H1 (cell line): ENCODE data around the gene GPR137.

ENCODE experiments used
- BCL11A ChIP-seq, 2 experiments: IDR thresholded peaks; one replicate each; pipeline ENCODE4 v1.6.1; 2011; ENCODE audit warnings: low read depth in 2 of 2, low read length in 2 of 2, mild to moderate bottlenecking in 2 of 2
- CHD2 ChIP-seq: IDR thresholded peaks from 2 replicates; pipeline ENCODE4 v1.6.1; 2012; ENCODE audit warnings: low read length, improper control_type of control experiment
- CREB1 ChIP-seq: IDR thresholded peaks from 2 replicates; pipeline ENCODE4 v1.6.1; 2012; ENCODE audit warnings: inconsistent platforms
- EP300 ChIP-seq, 2 experiments: IDR thresholded peaks; 1 replicate in 1 of 2; 2 replicates in 1 of 2; pipeline ENCODE4 v1.6.1; 2011 to 2012; ENCODE audit warnings: low read depth in 2 of 2, low read length in 2 of 2, mild to moderate bottlenecking in 2 of 2, borderline replicate concordance in 1 of 2, inconsistent platforms in 1 of 2, moderate library complexity in 1 of 2
- EZH2 ChIP-seq: fragments of 200-600 bp; sonication (generic); IDR thresholded peaks from 2 replicates; pipeline ENCODE4 v1.7.1; 2012; ENCODE audit warnings: low read depth, mild to moderate bottlenecking, moderate library complexity, low read length, inconsistent platforms; ENCODE audit not compliant: severe bottlenecking
- FOSL1 ChIP-seq: IDR thresholded peaks from 2 replicates; pipeline ENCODE4 v1.6.1; 2011; ENCODE audit warnings: mild to moderate bottlenecking, low read depth, low read length, moderate library complexity; ENCODE audit not compliant: insufficient read depth
- GABPA ChIP-seq: IDR thresholded peaks from 2 replicates; pipeline ENCODE4 v1.6.1; 2011; ENCODE audit warnings: mild to moderate bottlenecking, low read length, moderate library complexity, borderline replicate concordance; ENCODE audit not compliant: insufficient read depth
- JUND ChIP-seq: IDR thresholded peaks from 2 replicates; pipeline ENCODE4 v1.6.1; 2011; ENCODE audit warnings: mild to moderate bottlenecking, improper control_type of control experiment, low read length
- POLR2A ChIP-seq, 2 experiments: IDR thresholded peaks; 1 replicate in 1 of 2; 2 replicates in 1 of 2; pipeline ENCODE4 v1.6.1; 2011; ENCODE audit warnings: low read depth in 2 of 2, low read length in 2 of 2, mild to moderate bottlenecking in 2 of 2; ENCODE audit errors: control extremely low read depth in 1 of 2
- TAF1 ChIP-seq: IDR thresholded peaks from 2 replicates; pipeline ENCODE4 v1.6.1; 2011; ENCODE audit warnings: mild to moderate bottlenecking, low read depth, low read length
- TF ChIP-seq, protein P1 (sequence below), 3 experiments: IDR thresholded peaks; 1 replicate in 2 of 3; 2 replicates in 1 of 3; pipeline versions ENCODE4 v1.5.1 to v1.6.1; 2011; ENCODE audit warnings: low read length in 3 of 3, mild to moderate bottlenecking in 3 of 3, inconsistent platforms in 2 of 3, low read depth in 1 of 3, moderate library complexity in 1 of 3; ENCODE audit not compliant: insufficient read depth in 1 of 3; ENCODE audit errors: control extremely low read depth in 1 of 3
- TF ChIP-seq, protein P2 (sequence below): IDR thresholded peaks from 2 replicates; pipeline ENCODE4 v1.6.1; 2011; ENCODE audit warnings: low read depth, mild to moderate bottlenecking, low read length; ENCODE audit not compliant: insufficient read depth
- TF ChIP-seq, protein P3 (sequence below): IDR thresholded peaks from 2 replicates; pipeline ENCODE4 v1.6.1; 2012; ENCODE audit warnings: inconsistent platforms

DNA sequence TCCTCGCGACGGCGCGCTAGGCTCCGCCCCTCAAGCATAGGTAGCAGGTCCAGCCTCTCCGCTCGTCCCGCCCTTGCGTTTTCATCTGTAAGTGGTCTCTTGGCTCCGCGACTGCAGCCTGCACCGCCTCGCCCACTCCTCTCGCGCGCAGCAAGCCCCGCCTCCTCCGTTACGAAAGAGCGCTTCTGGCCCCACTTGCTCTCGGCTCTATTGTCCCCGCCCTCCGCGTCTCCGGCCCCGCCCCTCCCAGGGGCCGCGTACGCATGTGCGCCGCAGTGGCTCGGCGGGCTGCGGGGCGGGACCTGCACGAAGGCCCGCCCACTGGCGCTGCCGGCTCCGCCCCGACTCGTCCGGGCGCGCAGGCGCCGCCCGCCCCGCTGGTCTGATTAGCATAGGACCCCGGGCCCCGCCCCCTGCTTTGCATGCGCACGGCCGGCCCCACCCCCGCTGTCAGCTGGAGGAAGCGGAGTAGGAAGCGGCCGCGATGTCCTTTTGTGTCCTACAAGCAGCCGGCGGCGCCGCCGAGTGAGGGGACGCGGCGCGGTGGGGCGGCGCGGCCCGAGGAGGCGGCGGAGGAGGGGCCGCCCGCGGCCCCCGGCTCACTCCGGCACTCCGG is 19.5 kb downstream of the GPR137 start, which contains the start of gene ESRRA:
- TF ChIP-seq, protein P1, sequence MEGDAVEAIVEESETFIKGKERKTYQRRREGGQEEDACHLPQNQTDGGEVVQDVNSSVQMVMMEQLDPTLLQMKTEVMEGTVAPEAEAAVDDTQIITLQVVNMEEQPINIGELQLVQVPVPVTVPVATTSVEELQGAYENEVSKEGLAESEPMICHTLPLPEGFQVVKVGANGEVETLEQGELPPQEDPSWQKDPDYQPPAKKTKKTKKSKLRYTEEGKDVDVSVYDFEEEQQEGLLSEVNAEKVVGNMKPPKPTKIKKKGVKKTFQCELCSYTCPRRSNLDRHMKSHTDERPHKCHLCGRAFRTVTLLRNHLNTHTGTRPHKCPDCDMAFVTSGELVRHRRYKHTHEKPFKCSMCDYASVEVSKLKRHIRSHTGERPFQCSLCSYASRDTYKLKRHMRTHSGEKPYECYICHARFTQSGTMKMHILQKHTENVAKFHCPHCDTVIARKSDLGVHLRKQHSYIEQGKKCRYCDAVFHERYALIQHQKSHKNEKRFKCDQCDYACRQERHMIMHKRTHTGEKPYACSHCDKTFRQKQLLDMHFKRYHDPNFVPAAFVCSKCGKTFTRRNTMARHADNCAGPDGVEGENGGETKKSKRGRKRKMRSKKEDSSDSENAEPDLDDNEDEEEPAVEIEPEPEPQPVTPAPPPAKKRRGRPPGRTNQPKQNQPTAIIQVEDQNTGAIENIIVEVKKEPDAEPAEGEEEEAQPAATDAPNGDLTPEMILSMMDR (IDR thresholded peaks at IDR 0.05; ENCODE audit: control extremely low read depth in 1 of 3, insufficient read depth in 1 of 3, low read depth in 1 of 3, low read length in 3 of 3) = no peak
- TF ChIP-seq POLR2A (IDR thresholded peaks at IDR 0.05; ENCODE audit: control extremely low read depth in 1 of 2, low read depth in 2 of 2, low read length in 2 of 2) (no peak), GABPA (no peak), EP300 (IDR thresholded peaks at IDR 0.05; ENCODE audit: borderline replicate concordance in 1 of 2, low read depth in 2 of 2, low read length in 2 of 2) (no peak), CHD2 (no peak), JUND (no peak), BCL11A (IDR thresholded peaks at IDR 0.05; ENCODE audit: low read depth in 2 of 2, low read length in 2 of 2) (no peak), TAF1 (peak; percentile 50), EZH2 (no peak), FOSL1 (no peak), CREB1 (peak; percentile 87)
- TF ChIP-seq, protein P2, sequence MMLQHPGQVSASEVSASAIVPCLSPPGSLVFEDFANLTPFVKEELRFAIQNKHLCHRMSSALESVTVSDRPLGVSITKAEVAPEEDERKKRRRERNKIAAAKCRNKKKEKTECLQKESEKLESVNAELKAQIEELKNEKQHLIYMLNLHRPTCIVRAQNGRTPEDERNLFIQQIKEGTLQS = no peak
- TF ChIP-seq, protein P3, sequence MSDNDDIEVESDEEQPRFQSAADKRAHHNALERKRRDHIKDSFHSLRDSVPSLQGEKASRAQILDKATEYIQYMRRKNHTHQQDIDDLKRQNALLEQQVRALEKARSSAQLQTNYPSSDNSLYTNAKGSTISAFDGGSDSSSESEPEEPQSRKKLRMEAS = no peak
